Measurements from ENCODE around the gene C19orf73. TPM values are rescaled to one million over a fixed set of nuclear protein-coding genes. Genes with fewer than 3 reads are reported as not detected.

Gene C19orf73
- total and polyA plus RNA-seq, 9 of the 15 experiments (the other 6 are each of a cell fraction or from before 2014, with no cell fraction given): 0.08 to 7.4 (median 1.4) TPM

DNA sequence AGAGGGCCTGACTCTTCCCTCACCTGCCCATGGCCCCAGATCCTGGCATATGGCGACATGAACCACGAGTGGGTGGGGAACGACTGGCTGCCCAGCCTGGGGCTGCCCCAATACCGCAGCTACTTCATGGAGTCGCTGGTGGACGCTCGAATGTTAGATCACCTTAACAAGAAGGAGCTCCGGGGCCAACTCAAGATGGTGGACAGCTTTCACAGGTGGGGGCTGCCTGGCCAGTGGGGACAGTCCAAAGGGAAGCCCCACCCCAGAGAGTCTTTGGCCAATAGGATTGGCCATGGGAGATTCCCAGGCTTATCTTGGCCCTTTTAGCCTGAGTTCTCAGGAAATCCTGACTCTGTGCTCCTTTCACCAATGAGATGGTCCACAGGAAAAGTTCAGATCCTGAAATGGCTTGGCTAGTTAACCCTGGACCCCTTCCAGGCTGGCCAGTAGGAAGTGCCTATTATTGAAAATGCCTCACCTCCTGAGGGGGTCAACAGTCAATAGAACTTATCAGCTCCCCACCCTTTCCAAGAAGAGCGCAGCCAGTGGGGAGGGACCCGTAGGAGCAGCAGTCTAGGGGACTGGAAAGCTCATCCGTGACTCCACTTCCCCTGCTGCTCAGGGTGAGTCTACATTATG, 29.2 kb upstream of the C19orf73 start:
- intact Hi-C loops (cut with micrococcal nuclease): loop anchor here (2.0 kb wide), 1 partner anchor 51 kb away; no protein-coding TSS in a partner anchor
- Histone ChIP-seq H4K20me1 (replicated peaks; ENCODE audit: control insufficient read depth, insufficient read depth, low read length) (peaks cover 5% of the 10 kb centered on the region; the same call in 1 of the 2 replicates), H3K4me2 (ENCODE audit: insufficient read depth, low read length) (peak overlapping the region; percentile 99), H3K4me3 (peak overlapping the region; percentile 54), H3K79me2 (ENCODE audit: control insufficient read depth, insufficient read depth, low read length) (peaks cover 28% of the 10 kb centered on the region; the same call in 2 of the 3 replicates), H3K9ac (ENCODE audit: insufficient read depth in 1 of 2, low read depth in 2 of 2, low read length in 2 of 2) (peak overlapping the region; percentile 76 to 98), H3K4me1 (replicated peaks in 1 of 2; ENCODE audit: control insufficient read depth in 2 of 2, insufficient read depth in 2 of 2, low read length in 2 of 2) (peaks cover 31 to 73% of the 10 kb centered on the region in 2 experiments), H3K36me3 (ENCODE audit: control insufficient read depth, insufficient read depth, low read length) (no peaks in the 10 kb centered on the region), H3K27me3 (ENCODE audit: control insufficient read depth in 2 of 2, insufficient read depth in 2 of 2, low read length in 2 of 2) (no peaks in the 10 kb centered on the region), H3K27ac (ENCODE audit: extremely low read depth, low read depth, low read length) (peak overlapping the region; percentile 87), H2AFZ (ENCODE audit: low read depth, low read length) (peak overlapping the region; percentile 87), H3K9me1 (ENCODE audit: control insufficient read depth, insufficient read depth, low read length) (no peaks in the 10 kb centered on the region), H3K9me3 (replicated peaks; ENCODE audit: control insufficient read depth, insufficient read depth, low read depth, low read length) (no peaks in the 10 kb centered on the region)
- in situ Hi-C loops (cut with MboI): no loop called here
- WGBS (ENCODE audit: insufficient coverage, low coverage, missing lambda C conversion rate): 27% methylated on average over 11 of the region's 11 CpGs
- DNase-seq (ENCODE audit: extremely low read depth in 1 of 4, low spot score in 3 of 4) (peak; percentile 49 to 83 (median 65)), FAIRE-seq (peak; percentile 70), ATAC-seq (peak; percentile 16)
- CTCF ChIA-PET (ENCODE audit: low intra/inter-chr PET ratio): interaction anchor here (0.8 kb wide), 1 partner anchor 37 kb away, joined by 3 read pairs; no protein-coding TSS in a partner anchor
- no TSS peak for BruUV-seq (replicated peaks)
- POLR2A ChIA-PET: interaction anchor here (0.6 to 1.0 kb wide), 4 partner anchors 16 to 950 kb away, joined by 3 read pairs; partner anchors contain the start of gene LIN7B
- TF ChIP-seq RBM39 (optimal IDR thresholded peaks at IDR 0.05; ENCODE audit: low read depth, low read length): no peak
- TF ChIP-seq PURB (CRISPR knock-in tag; IDR thresholded peaks at IDR 0.05; ENCODE audit: low read depth): no peak
- no peak for TF ChIP-seq POLR3G (IDR thresholded peaks at IDR 0.05; ENCODE audit: extremely low read depth, insufficient read length, insufficient replicate concordance)
- TF ChIP-seq ZBTB8A (IDR thresholded peaks at IDR 0.05; ENCODE audit: partially characterized antibody): no peak
- no peak for TF ChIP-seq ZBTB2 (IDR thresholded peaks at IDR 0.05)
- no peak for TF ChIP-seq RFX5 (IDR thresholded peaks at IDR 0.05; ENCODE audit: low read depth, low read length)
- 0 out of 4 replicates have a peak, but pooled peaks of 1 of the 2 experiments have one; percentile 20 for TF ChIP-seq TBL1XR1 (IDR thresholded peaks at IDR 0.05; ENCODE audit: low read length in 2 of 2)
- peak; percentile 62 for TF ChIP-seq POLR2AphosphoS5 (IDR thresholded peaks at IDR 0.05; ENCODE audit: control insufficient read depth, insufficient read depth, low read depth, low read length)
- TF ChIP-seq FOXJ2 (tag; IDR thresholded peaks at IDR 0.05): no peak
- no peak for TF ChIP-seq CHD4 (IDR thresholded peaks at IDR 0.05; ENCODE audit: insufficient read depth, insufficient replicate concordance, low read depth, low read length, poor library complexity, severe bottlenecking)
- no peak for TF ChIP-seq PCBP2 (IDR thresholded peaks at IDR 0.05; ENCODE audit: low read depth, low read length, poor library complexity, severe bottlenecking)
- TF ChIP-seq, protein P1, sequence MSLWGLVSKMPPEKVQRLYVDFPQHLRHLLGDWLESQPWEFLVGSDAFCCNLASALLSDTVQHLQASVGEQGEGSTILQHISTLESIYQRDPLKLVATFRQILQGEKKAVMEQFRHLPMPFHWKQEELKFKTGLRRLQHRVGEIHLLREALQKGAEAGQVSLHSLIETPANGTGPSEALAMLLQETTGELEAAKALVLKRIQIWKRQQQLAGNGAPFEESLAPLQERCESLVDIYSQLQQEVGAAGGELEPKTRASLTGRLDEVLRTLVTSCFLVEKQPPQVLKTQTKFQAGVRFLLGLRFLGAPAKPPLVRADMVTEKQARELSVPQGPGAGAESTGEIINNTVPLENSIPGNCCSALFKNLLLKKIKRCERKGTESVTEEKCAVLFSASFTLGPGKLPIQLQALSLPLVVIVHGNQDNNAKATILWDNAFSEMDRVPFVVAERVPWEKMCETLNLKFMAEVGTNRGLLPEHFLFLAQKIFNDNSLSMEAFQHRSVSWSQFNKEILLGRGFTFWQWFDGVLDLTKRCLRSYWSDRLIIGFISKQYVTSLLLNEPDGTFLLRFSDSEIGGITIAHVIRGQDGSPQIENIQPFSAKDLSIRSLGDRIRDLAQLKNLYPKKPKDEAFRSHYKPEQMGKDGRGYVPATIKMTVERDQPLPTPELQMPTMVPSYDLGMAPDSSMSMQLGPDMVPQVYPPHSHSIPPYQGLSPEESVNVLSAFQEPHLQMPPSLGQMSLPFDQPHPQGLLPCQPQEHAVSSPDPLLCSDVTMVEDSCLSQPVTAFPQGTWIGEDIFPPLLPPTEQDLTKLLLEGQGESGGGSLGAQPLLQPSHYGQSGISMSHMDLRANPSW (CRISPR knock-in tag; IDR thresholded peaks at IDR 0.05): no peak
- TF ChIP-seq TBP (optimal IDR thresholded peaks at IDR 0.05; ENCODE audit: low read depth, low read length): peak; percentile 52
- no peak for TF ChIP-seq STAT5A (IDR thresholded peaks at IDR 0.05; ENCODE audit: borderline replicate concordance, low read length)
- TF ChIP-seq ZNF274 (IDR thresholded peaks at IDR 0.05; ENCODE audit: borderline replicate concordance, low read depth, low read length): no peak

All from K562 (cell line).